ENCODE data around the gene VCL. TPM values are rescaled to one million over a fixed set of nuclear protein-coding genes. Genes with fewer than 3 reads are reported as not detected.

VCL gene
- total and polyA plus RNA-seq, 2 donors (not counting 1 experiment from before 2014, with no cell fraction given) = 161 to 316 TPM

DNA sequence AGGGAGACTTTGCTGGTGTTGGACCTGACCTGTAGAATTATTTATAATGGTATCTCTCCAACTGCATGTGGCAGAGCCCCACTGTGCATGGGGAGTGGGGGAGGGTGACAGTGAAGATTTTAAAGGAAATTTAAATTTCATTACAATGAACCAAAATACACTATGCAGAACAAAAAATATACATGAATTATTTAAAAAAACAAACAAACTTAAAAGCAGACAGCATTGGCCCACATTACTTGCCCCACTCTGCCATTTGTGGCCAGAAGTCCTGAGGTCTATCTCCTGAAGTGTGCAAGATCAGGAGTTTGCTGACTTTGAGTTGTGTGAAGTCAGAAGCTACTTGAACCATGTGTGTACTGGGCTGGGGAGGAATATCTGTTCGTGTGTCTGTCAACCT, 112.2 kb downstream of the VCL start:
- Histone ChIP-seq H3K4me1 (ENCODE audit: control insufficient read depth, extremely low read depth, insufficient read depth, low read length) (no peaks in the 10 kb centered on the region), H3K9me3 (ENCODE audit: control insufficient read depth, insufficient read depth, low read depth, low read length) (no peaks in the 10 kb centered on the region), H3K27me3 (ENCODE audit: control insufficient read depth, insufficient read depth, low read length) (no peaks in the 10 kb centered on the region), H3K79me2 (ENCODE audit: control insufficient read depth, insufficient read depth, low read length) (peaks cover 36% of the 10 kb centered on the region), H2AFZ (ENCODE audit: low read length) (no peak overlapping the region), H3K9ac (ENCODE audit: insufficient read depth, low read length) (no peak overlapping the region), H3K4me2 (ENCODE audit: extremely low read depth, insufficient read depth, low read length) (no peak overlapping the region), H3K27ac (ENCODE audit: insufficient read depth, low read length) (no peak overlapping the region), H3K4me3 (replicated peaks in 1 of 4; ENCODE audit: control extremely low read depth in 1 of 4, insufficient read depth in 1 of 4, low read depth in 3 of 4, low read length in 4 of 4) (no peak overlapping the region), H4K20me1 (ENCODE audit: control insufficient read depth, extremely low read depth, insufficient read depth, low read length) (no peaks in the 10 kb centered on the region), H3K36me3 (ENCODE audit: control insufficient read depth, insufficient read depth, low read length) (peaks cover 51% of the 10 kb centered on the region)
- TF ChIP-seq EZH2 (IDR thresholded peaks at IDR 0.05; ENCODE audit: low read length, missing control alignments) = no peak
- TF ChIP-seq, protein P1, sequence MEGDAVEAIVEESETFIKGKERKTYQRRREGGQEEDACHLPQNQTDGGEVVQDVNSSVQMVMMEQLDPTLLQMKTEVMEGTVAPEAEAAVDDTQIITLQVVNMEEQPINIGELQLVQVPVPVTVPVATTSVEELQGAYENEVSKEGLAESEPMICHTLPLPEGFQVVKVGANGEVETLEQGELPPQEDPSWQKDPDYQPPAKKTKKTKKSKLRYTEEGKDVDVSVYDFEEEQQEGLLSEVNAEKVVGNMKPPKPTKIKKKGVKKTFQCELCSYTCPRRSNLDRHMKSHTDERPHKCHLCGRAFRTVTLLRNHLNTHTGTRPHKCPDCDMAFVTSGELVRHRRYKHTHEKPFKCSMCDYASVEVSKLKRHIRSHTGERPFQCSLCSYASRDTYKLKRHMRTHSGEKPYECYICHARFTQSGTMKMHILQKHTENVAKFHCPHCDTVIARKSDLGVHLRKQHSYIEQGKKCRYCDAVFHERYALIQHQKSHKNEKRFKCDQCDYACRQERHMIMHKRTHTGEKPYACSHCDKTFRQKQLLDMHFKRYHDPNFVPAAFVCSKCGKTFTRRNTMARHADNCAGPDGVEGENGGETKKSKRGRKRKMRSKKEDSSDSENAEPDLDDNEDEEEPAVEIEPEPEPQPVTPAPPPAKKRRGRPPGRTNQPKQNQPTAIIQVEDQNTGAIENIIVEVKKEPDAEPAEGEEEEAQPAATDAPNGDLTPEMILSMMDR (conservative IDR thresholded peaks at IDR 0.05 in 1 of 2, IDR thresholded peaks at IDR 0.05 in 1 of 2; ENCODE audit: low read depth in 1 of 2, low read length in 2 of 2) = no peak
- DNase-seq (ENCODE audit: low read depth in 2 of 2) = no peak

DNA sequence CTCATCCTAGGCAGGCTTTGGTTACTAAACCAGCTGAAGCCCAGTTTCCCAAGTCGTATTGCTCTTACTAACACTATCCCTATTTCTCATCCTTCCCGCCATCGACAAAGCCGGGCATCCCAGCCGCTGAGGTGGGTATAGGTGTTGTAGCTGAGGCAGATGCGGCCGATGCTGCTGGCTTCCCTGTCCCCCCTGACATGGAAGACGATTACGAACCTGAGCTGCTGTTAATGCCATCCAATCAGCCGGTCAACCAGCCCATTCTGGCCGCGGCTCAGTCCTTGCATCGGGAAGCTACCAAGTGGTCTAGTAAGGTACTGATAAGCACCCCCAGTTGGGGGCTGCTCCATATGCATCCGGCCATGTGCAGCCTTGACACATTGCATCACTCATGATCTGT, 113.9 kb downstream of the VCL start:
- Histone ChIP-seq H4K20me1 (ENCODE audit: control insufficient read depth, extremely low read depth, insufficient read depth, low read length) (no peaks in the 10 kb centered on the region), H3K79me2 (ENCODE audit: control insufficient read depth, insufficient read depth, low read length) (peaks cover 32% of the 10 kb centered on the region)

DNA sequence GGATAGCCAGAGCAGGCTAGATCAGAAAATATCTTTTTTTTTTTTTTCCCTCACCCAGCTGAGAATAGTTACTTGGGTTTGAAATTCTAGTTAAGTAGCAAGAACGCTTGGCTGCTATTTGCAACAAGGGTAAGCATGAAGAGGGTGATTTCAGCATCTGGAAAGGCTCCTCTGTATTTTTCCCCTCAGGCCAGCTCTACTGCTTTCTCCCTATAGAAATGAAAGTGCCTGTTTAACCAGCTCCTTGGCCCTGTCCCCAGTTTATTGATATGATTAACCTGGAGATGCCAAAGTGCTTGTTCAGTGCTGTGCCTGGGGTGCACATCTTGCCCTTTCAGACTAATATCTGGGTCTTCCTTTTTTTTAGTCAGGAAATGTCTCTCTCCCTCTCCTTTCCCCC, 115.6 kb downstream of the VCL start:
- Histone ChIP-seq H3K36me3 (ENCODE audit: control insufficient read depth, insufficient read depth, low read length) (peaks cover 38% of the 10 kb centered on the region), H3K9ac (ENCODE audit: insufficient read depth, low read length) (no peak overlapping the region), H2AFZ (ENCODE audit: low read length) (no peak overlapping the region), H3K4me3 (replicated peaks in 1 of 4; ENCODE audit: control extremely low read depth in 1 of 4, insufficient read depth in 1 of 4, low read depth in 3 of 4, low read length in 4 of 4) (no peak overlapping the region), H4K20me1 (ENCODE audit: control insufficient read depth, extremely low read depth, insufficient read depth, low read length) (no peaks in the 10 kb centered on the region), H3K79me2 (ENCODE audit: control insufficient read depth, insufficient read depth, low read length) (peaks cover 26% of the 10 kb centered on the region), H3K4me1 (ENCODE audit: control insufficient read depth, extremely low read depth, insufficient read depth, low read length) (peaks cover 5% of the 10 kb centered on the region), H3K4me2 (ENCODE audit: extremely low read depth, insufficient read depth, low read length) (peak overlapping the region; percentile 8), H3K27ac (ENCODE audit: insufficient read depth, low read length) (peak overlapping the region; percentile 8), H3K27me3 (ENCODE audit: control insufficient read depth, insufficient read depth, low read length) (no peaks in the 10 kb centered on the region), H3K9me3 (ENCODE audit: control insufficient read depth, insufficient read depth, low read depth, low read length) (no peaks in the 10 kb centered on the region)
- DNase-seq (ENCODE audit: low read depth in 2 of 2) = peak in 1 of 2 donors; percentile 28
- no peak for TF ChIP-seq EZH2 (IDR thresholded peaks at IDR 0.05; ENCODE audit: low read length, missing control alignments)
- TF ChIP-seq, protein P1 (conservative IDR thresholded peaks at IDR 0.05 in 1 of 2, IDR thresholded peaks at IDR 0.05 in 1 of 2; ENCODE audit: low read depth in 1 of 2, low read length in 2 of 2) = no peak

More for the DNA sequence above, 113.9 kb downstream of the VCL start:
- no peak overlapping the region for H2AFZ ChIP-seq (ENCODE audit: low read length)
- no peaks in the 10 kb centered on the region for H3K27me3 ChIP-seq (ENCODE audit: control insufficient read depth, insufficient read depth, low read length)
- DNase-seq (ENCODE audit: low read depth in 2 of 2) = no peak
- TF ChIP-seq EZH2 (IDR thresholded peaks at IDR 0.05; ENCODE audit: low read length, missing control alignments) = no peak
- no peak overlapping the region for H3K27ac ChIP-seq (ENCODE audit: insufficient read depth, low read length)
- H3K9me3 ChIP-seq (ENCODE audit: control insufficient read depth, insufficient read depth, low read depth, low read length) = no peaks in the 10 kb centered on the region
- H3K4me1 ChIP-seq (ENCODE audit: control insufficient read depth, extremely low read depth, insufficient read depth, low read length) = no peaks in the 10 kb centered on the region
- no peak overlapping the region for H3K4me2 ChIP-seq (ENCODE audit: extremely low read depth, insufficient read depth, low read length)
- no peak overlapping the region for H3K9ac ChIP-seq (ENCODE audit: insufficient read depth, low read length)
- H3K36me3 ChIP-seq (ENCODE audit: control insufficient read depth, insufficient read depth, low read length) = peaks cover 43% of the 10 kb centered on the region
- H3K4me3 ChIP-seq (replicated peaks in 1 of 4; ENCODE audit: control extremely low read depth in 1 of 4, insufficient read depth in 1 of 4, low read depth in 3 of 4, low read length in 4 of 4) = no peak overlapping the region
